IMR-90 (cell line): ENCODE data around the gene EPB41L2. TPM values are rescaled to one million over a fixed set of nuclear protein-coding genes. Genes with fewer than 3 reads are reported as not detected.

Experiments
- ATAC-seq: fragments of 200-7000 bp; cut with Tn5 transposase; 2 replicates; pipeline ENCODE4 v1.9.1; 2020; ENCODE audit warnings: low read depth, mild to moderate bottlenecking, moderate library complexity
- BruUV-seq: library from RNA; stranded (reverse); fragments of 400-500 nt; replicated peaks from 2 replicates; lab custom pipeline; 2021; lab: Mats Ljungman, UMichigan
- CTCF ChIA-PET: fragments of 300-600 bp; formaldehyde crosslinking; extraction: SDS; loops from one replicate; lab custom pipeline; 2021; ENCODE audit warnings: antibody characterized with exemption; lab: Yijun Ruan, JAX
- POLR2A ChIA-PET: fragments of 300-600 bp; sonication (Branson Sonifier 250); formaldehyde crosslinking; loops from one replicate; lab custom pipeline; 2022; ENCODE audit warnings: antibody characterized with exemption; ENCODE audit not compliant: unreplicated experiment; lab: Charles Lee
- DNase-seq: peaks from one replicate; pipeline ENCODE4 v3.0.0; 2013
- H2AFZ ChIP-seq: replicated peaks from 2 replicates; pipeline ENCODE3; 2013; ENCODE audit warnings: low read length, mild to moderate bottlenecking; ENCODE audit not compliant: poor library complexity
- H2AK5ac ChIP-seq: 2 replicates; pipeline ENCODE4 v1.6.1; 2013; ENCODE audit warnings: low read depth, low read length, inconsistent platforms
- H2AK9ac ChIP-seq: replicated peaks from 2 replicates; pipeline ENCODE3; 2013; ENCODE audit warnings: mild to moderate bottlenecking, low read depth, low read length, moderate library complexity; ENCODE audit not compliant: poor library complexity
- H2BK120ac ChIP-seq: 2 replicates; pipeline ENCODE4 v1.6.1; 2013; ENCODE audit warnings: low read depth, low read length, inconsistent platforms
- H2BK15ac ChIP-seq: 3 replicates; pipeline ENCODE4 v1.6.1; 2013; ENCODE audit warnings: low read depth, low read length, inconsistent platforms
- H2BK20ac ChIP-seq: 2 replicates; pipeline ENCODE4 v1.6.1; 2013; ENCODE audit warnings: low read depth, mild to moderate bottlenecking, inconsistent platforms, low read length, moderate library complexity
- H2BK5ac ChIP-seq: 2 replicates; pipeline ENCODE4 v1.6.1; 2013; ENCODE audit warnings: mild to moderate bottlenecking, low read depth, low read length, inconsistent platforms; ENCODE audit not compliant: poor library complexity, severe bottlenecking
- H3K14ac ChIP-seq: replicated peaks from 2 replicates; pipeline ENCODE4 v1.6.1; 2013; ENCODE audit warnings: low read depth, low read length, inconsistent platforms
- H3K18ac ChIP-seq: 2 replicates; pipeline ENCODE4 v1.6.1; 2013; ENCODE audit warnings: low read depth, low read length, control low read depth
- H3K23ac ChIP-seq: 2 replicates; pipeline ENCODE4 v1.6.1; 2013; ENCODE audit warnings: low read depth, low read length, inconsistent platforms
- H3K27ac ChIP-seq: 2 replicates; pipeline ENCODE4 v1.5.1; 2013; ENCODE audit warnings: mild to moderate bottlenecking, control low read depth, low read length; ENCODE audit not compliant: insufficient read depth
- H3K27me3 ChIP-seq: 2 replicates; pipeline ENCODE4 v1.6.1; 2013; ENCODE audit warnings: low read length; ENCODE audit not compliant: control insufficient read depth, insufficient read depth
- H3K36me3 ChIP-seq: 2 replicates; pipeline ENCODE4 v1.6.1; 2013; ENCODE audit warnings: low read length, mixed read lengths; ENCODE audit not compliant: control insufficient read depth, insufficient read depth
- H3K4ac ChIP-seq: 2 replicates; pipeline ENCODE4 v1.6.1; 2013; ENCODE audit warnings: low read depth, low read length, inconsistent platforms
- H3K4me1 ChIP-seq: 2 replicates; pipeline ENCODE4 v1.6.1; 2013; ENCODE audit warnings: low read length, mixed read lengths; ENCODE audit not compliant: control insufficient read depth, insufficient read depth
- H3K4me2 ChIP-seq: 2 replicates; pipeline ENCODE4 v1.6.1; 2013; ENCODE audit warnings: low read depth, mild to moderate bottlenecking, control low read depth, low read length, moderate library complexity
- H3K4me3 ChIP-seq: 2 replicates; pipeline ENCODE4 v1.5.1; 2013; ENCODE audit warnings: low read depth, mild to moderate bottlenecking, control low read depth, low read length, moderate library complexity; ENCODE audit not compliant: insufficient read depth
- H3K56ac ChIP-seq: 2 replicates; pipeline ENCODE4 v1.6.1; 2013; ENCODE audit warnings: low read length, inconsistent platforms; ENCODE audit not compliant: insufficient read depth; ENCODE audit errors: extremely low read depth
- H3K79me1 ChIP-seq, 2 experiments: 2 replicates each; pipeline ENCODE4 v1.6.1; 2013; ENCODE audit warnings: low read length in 2 of 2, inconsistent platforms in 1 of 2, low read depth in 1 of 2
- H3K9ac ChIP-seq: 2 replicates; pipeline ENCODE4 v1.6.1; 2013; ENCODE audit warnings: low read depth, low read length, control low read depth
- H3K9me1 ChIP-seq: 2 replicates; pipeline ENCODE4 v1.6.1; 2013; ENCODE audit warnings: low read length, inconsistent platforms; ENCODE audit not compliant: insufficient read depth
- H3K9me3 ChIP-seq: 2 replicates; pipeline ENCODE4 v1.6.1; 2013; ENCODE audit warnings: low read length; ENCODE audit not compliant: control insufficient read depth, insufficient read depth
- H4K20me1 ChIP-seq: 2 replicates; pipeline ENCODE4 v1.6.1; 2013; ENCODE audit warnings: low read length, inconsistent platforms; ENCODE audit not compliant: insufficient read depth
- H4K5ac ChIP-seq: 2 replicates; pipeline ENCODE4 v1.6.1; 2013; ENCODE audit warnings: mild to moderate bottlenecking, low read depth, low read length, control low read depth
- H4K8ac ChIP-seq, 2 experiments: 2 replicates each; pipeline ENCODE4 v1.6.1; 2013; ENCODE audit warnings: low read depth in 2 of 2, low read length in 2 of 2, control low read depth in 1 of 2, inconsistent platforms in 1 of 2
- H4K91ac ChIP-seq: 2 replicates; pipeline ENCODE4 v1.6.1; 2013; ENCODE audit warnings: low read depth, low read length, inconsistent platforms; ENCODE audit not compliant: insufficient read depth
- POLR2A ChIP-seq: IDR thresholded peaks from 2 replicates; pipeline ENCODE4 v1.6.1; 2012; ENCODE audit warnings: mild to moderate bottlenecking, low read depth, low read length
- RAD21 ChIP-seq: IDR thresholded peaks from 2 replicates; pipeline ENCODE4 v1.6.1; 2012; ENCODE audit warnings: low read length, improper control_type of control experiment
- RFX5 ChIP-seq: IDR thresholded peaks from 2 replicates; pipeline ENCODE4 v1.8.0; 2012; ENCODE audit warnings: low read depth, mild to moderate bottlenecking, low read length, moderate library complexity
- SMC3 ChIP-seq: fragments of 150-350 bp; IDR thresholded peaks from 2 replicates; pipeline ENCODE4 v1.6.1; 2016; ENCODE audit warnings: low read depth, mild to moderate bottlenecking, antibody characterized with exemption, low read length, moderate library complexity
- WGBS, 2 experiments: methylation state at CpG; one replicate each; pipeline versions ENCODE4 v1.1.5 to v1.1.7; 2013; ENCODE audit warnings: missing lambda C conversion rate in 2 of 2; ENCODE audit not compliant: insufficient read length in 1 of 2; ENCODE audit errors: extremely low coverage in 2 of 2; 5-methylcytosine and 5-hydroxymethylcytosine counted together
- dilution Hi-C: fragments of 300-500 bp; cut with HindIII; formaldehyde crosslinking; loops from one replicate; pipeline ENCODE4 v1.14.3; 2018; ENCODE audit warnings: low sequenced_read_pairs; ENCODE audit not compliant: unreplicated experiment
- in situ Hi-C: fragments of 300-500 bp; cut with MboI; formaldehyde crosslinking; loops from 3 replicates; pipeline ENCODE4 v1.14.3; 2019; ENCODE audit warnings: low sequenced_read_pairs, inconsistent platforms, mixed read lengths
- intact Hi-C: fragments of 100-400 bp; cut with micrococcal nuclease; formaldehyde crosslinking; loops from 2 replicates; pipeline ENCODE4 v1.10.0; 2022
- polyA plus RNA-seq, 3 experiments: library from polyadenylated mRNA; depleted of rRNA; stranded (reverse); fragments of >200 nt; gene quantifications; 2 replicates each; pipeline ENCODE4 v1.2.3, GENCODE V29; 2012; ENCODE audit warnings: low replicate concordance in 1 of 3
- total RNA-seq: library from RNA; depleted of rRNA; stranded (reverse); fragments of >200 nt; gene quantifications from 2 replicates; pipeline ENCODE4 v1.2.3, GENCODE V29; 2012
- TF ChIP-seq, protein P1 (sequence below): fragments of 150-350 bp; IDR thresholded peaks from 2 replicates; pipeline ENCODE4 v1.6.1; 2016; ENCODE audit warnings: low read depth, mild to moderate bottlenecking, low read length, moderate library complexity, borderline replicate concordance
- TF ChIP-seq, protein P2 (sequence below): conservative IDR thresholded peaks from 2 replicates; pipeline ENCODE4 v1.5.1; 2012; ENCODE audit warnings: mild to moderate bottlenecking, low read depth, low read length, improper control_type of control experiment

Gene EPB41L2
- total and polyA plus RNA-seq, 2 of the 4 experiments (the other 2 are of a cell fraction), result 85.7 to 99.8 TPM

DNA sequence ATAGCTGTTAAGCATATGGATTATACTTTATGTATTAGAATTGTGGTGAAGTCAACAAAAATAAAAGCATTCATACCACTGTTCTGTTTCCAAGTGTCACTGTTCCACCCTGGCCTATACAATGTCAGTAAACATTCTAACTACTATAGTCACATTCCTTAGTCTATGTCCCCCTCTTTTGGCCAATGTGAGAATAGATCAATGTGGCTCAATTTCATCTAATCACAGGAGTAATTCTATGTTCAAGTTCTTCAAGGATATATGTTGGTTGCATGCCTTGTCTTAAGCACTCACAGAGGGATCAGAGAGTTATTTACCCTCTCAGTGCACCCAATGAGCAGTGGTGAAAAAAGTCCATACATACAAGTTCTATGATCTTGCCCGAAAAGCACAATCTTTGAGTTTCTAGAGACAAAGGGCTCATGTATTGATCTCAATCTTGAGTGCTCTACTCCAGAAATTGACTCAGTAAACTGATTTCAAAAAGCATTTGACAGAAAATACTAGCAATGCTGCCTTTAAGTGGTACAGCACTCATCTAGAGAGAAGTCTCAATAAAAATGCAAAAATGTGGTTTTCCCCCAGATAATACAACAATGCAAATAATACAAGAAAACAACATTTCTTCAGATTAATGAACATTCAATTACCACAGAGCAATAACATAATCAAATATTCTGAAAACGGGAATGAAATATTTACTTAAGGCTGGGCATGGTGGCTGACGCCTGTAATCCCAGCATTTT lies 219.3 kb downstream of the EPB41L2 start:
- Histone ChIP-seq H4K20me1 (no peaks in the 10 kb centered on the region), H3K27me3 (no peaks in the 10 kb centered on the region), H3K9me3 (no peaks in the 10 kb centered on the region), H2AFZ (no peak overlapping the region), H2BK15ac (no peak overlapping the region), H3K36me3 (peaks cover 6% of the 10 kb centered on the region), H3K4ac (no peak overlapping the region), H2BK120ac (no peak overlapping the region), H3K4me2 (no peak overlapping the region), H3K18ac (no peak overlapping the region), H4K8ac (no peak overlapping the region), H3K9ac (no peak overlapping the region), H3K4me1 (peaks cover 6% of the 10 kb centered on the region), H3K14ac (no peak overlapping the region), H2AK9ac (no peak overlapping the region), H2BK5ac (no peak overlapping the region), H3K27ac (no peak overlapping the region), H3K56ac (no peak overlapping the region), H3K4me3 (no peak overlapping the region), H3K9me1 (peaks cover 5% of the 10 kb centered on the region; the same call in 1 of the 2 replicates), H2AK5ac (no peak overlapping the region), H4K5ac (no peak overlapping the region), H3K23ac (no peak overlapping the region), H3K79me1 (no peaks in the 10 kb centered on the region; a peak in 1 of 4 replicates), H4K91ac (no peak overlapping the region), H2BK20ac (no peak overlapping the region)
- BruUV-seq, result no TSS peak
- DNase-seq, result peak; percentile 33
- ChIA-PET POLR2A (no interaction called here), CTCF (no interaction called here)
- ATAC-seq, result peak; percentile 56; the same call in 1 of the 2 replicates
- 100% methylated on average over 1 of the region's 3 CpGs; no CpG with 5 or more reads in 1 of the 2 experiments for WGBS, 2 experiments
- dilution Hi-C loops, result no loop called here
- intact Hi-C loops, result loop anchor here (1.0 to 2.0 kb wide), 2 partner anchors 478 to 521 kb away; no protein-coding TSS in a partner anchor
- TF ChIP-seq, protein P1, sequence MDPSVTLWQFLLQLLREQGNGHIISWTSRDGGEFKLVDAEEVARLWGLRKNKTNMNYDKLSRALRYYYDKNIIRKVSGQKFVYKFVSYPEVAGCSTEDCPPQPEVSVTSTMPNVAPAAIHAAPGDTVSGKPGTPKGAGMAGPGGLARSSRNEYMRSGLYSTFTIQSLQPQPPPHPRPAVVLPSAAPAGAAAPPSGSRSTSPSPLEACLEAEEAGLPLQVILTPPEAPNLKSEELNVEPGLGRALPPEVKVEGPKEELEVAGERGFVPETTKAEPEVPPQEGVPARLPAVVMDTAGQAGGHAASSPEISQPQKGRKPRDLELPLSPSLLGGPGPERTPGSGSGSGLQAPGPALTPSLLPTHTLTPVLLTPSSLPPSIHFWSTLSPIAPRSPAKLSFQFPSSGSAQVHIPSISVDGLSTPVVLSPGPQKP, result no peak
- no peak for TF ChIP-seq POLR2A
- TF ChIP-seq, protein P2, sequence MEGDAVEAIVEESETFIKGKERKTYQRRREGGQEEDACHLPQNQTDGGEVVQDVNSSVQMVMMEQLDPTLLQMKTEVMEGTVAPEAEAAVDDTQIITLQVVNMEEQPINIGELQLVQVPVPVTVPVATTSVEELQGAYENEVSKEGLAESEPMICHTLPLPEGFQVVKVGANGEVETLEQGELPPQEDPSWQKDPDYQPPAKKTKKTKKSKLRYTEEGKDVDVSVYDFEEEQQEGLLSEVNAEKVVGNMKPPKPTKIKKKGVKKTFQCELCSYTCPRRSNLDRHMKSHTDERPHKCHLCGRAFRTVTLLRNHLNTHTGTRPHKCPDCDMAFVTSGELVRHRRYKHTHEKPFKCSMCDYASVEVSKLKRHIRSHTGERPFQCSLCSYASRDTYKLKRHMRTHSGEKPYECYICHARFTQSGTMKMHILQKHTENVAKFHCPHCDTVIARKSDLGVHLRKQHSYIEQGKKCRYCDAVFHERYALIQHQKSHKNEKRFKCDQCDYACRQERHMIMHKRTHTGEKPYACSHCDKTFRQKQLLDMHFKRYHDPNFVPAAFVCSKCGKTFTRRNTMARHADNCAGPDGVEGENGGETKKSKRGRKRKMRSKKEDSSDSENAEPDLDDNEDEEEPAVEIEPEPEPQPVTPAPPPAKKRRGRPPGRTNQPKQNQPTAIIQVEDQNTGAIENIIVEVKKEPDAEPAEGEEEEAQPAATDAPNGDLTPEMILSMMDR, result peak; percentile 52
- TF ChIP-seq SMC3, result peak; percentile 24; the same call in 1 of the 2 replicates
- TF ChIP-seq RAD21, result peak; percentile 64
- TF ChIP-seq RFX5, result no peak
- in situ Hi-C loops, result loop anchor here (10.0 kb wide), 1 partner anchor 529 kb away; no protein-coding TSS in a partner anchor
